BJ (cell line): ENCODE measurements around the gene RAMP1. TPM values are rescaled to one million over a fixed set of nuclear protein-coding genes. Genes with fewer than 3 reads are reported as not detected.
"Not testable (repeated sequence)": the region's sequence is repeated elsewhere in the genome, so short reads cannot be mapped to it uniquely, and the experiment has no call there.

Experiments
- CTCF ChIA-PET: fragments of 350-600 bp; formaldehyde crosslinking; extraction: SDS; loops from one replicate; lab custom pipeline; 2021; ENCODE audit warnings: antibody characterized with exemption, inconsistent platforms; lab: Yijun Ruan, JAX
- POLR2A ChIA-PET: fragments of 300-600 bp; sonication (Branson Sonifier 250); formaldehyde crosslinking; extraction: SDS; loops from one replicate; lab custom pipeline; 2021; ENCODE audit warnings: antibody characterized with exemption; lab: Charles Lee
- DNase-seq: peaks from one replicate; pipeline ENCODE4 v3.0.0-alpha.2; 2011; ENCODE audit warnings: low read depth
- H3K27me3 ChIP-seq: 2 replicates; pipeline ENCODE4 v1.6.0; 2011; ENCODE audit warnings: low read length; ENCODE audit not compliant: control insufficient read depth, insufficient read depth
- H3K36me3 ChIP-seq: 2 replicates; pipeline ENCODE4 v1.5.1; 2011; ENCODE audit warnings: low read length; ENCODE audit not compliant: control insufficient read depth, insufficient read depth
- H3K4me3 ChIP-seq: 2 replicates; pipeline ENCODE4 v1.5.1; 2011; ENCODE audit warnings: low read depth, mild to moderate bottlenecking, control low read depth, low read length
- polyA plus RNA-seq: library from polyadenylated mRNA; depleted of rRNA; stranded (reverse); fragments of >200 nt; gene quantifications from 2 replicates; pipeline ENCODE4 v1.2.3, GENCODE V29; 2011
- TF ChIP-seq, protein P1 (sequence below): IDR thresholded peaks from 2 replicates; pipeline ENCODE4 v1.5.1; 2011; ENCODE audit warnings: low read depth, mild to moderate bottlenecking, control low read depth, inconsistent platforms, low read length, moderate library complexity; ENCODE audit not compliant: insufficient read depth

Gene RAMP1
- polyA plus RNA-seq, 1 experiment: 10.8 TPM

DNA sequence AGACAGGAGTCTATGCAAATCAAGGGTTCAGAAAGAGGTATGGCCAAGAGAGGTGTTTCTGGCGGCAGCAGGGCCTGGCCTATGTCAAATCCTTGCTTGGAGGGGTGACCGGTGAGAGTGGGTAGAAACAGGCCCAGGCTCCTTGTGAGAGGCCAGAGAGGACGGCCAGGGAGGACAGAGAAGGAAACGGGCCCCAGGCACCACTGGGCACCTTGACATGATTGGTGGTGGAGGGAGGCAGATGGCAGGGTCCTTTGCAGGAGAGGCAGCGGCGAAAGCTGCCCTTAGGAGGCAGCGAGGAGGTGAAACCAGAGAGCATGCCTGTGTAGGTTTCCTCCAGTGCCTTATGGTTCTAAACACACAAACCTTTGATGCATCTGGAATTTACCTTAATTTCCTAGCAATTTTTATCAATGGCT is 6.2 kb downstream of the RAMP1 start:
- no peak for DNase-seq
- H3K36me3 ChIP-seq: no peaks in the 10 kb centered on the region
- ChIA-PET POLR2A (no interaction called here), CTCF (interaction anchor here (0.6 to 1.5 kb wide), 3 partner anchors 57 to 440 kb away, joined by 3 to 7 read pairs (median 3); no protein-coding TSS in a partner anchor)
- TF ChIP-seq, protein P1, sequence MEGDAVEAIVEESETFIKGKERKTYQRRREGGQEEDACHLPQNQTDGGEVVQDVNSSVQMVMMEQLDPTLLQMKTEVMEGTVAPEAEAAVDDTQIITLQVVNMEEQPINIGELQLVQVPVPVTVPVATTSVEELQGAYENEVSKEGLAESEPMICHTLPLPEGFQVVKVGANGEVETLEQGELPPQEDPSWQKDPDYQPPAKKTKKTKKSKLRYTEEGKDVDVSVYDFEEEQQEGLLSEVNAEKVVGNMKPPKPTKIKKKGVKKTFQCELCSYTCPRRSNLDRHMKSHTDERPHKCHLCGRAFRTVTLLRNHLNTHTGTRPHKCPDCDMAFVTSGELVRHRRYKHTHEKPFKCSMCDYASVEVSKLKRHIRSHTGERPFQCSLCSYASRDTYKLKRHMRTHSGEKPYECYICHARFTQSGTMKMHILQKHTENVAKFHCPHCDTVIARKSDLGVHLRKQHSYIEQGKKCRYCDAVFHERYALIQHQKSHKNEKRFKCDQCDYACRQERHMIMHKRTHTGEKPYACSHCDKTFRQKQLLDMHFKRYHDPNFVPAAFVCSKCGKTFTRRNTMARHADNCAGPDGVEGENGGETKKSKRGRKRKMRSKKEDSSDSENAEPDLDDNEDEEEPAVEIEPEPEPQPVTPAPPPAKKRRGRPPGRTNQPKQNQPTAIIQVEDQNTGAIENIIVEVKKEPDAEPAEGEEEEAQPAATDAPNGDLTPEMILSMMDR: 0 out of 2 replicates have a peak, but pooled peaks have one; percentile 20
- H3K4me3 ChIP-seq: no peak overlapping the region
- H3K27me3 ChIP-seq: no peaks in the 10 kb centered on the region

DNA sequence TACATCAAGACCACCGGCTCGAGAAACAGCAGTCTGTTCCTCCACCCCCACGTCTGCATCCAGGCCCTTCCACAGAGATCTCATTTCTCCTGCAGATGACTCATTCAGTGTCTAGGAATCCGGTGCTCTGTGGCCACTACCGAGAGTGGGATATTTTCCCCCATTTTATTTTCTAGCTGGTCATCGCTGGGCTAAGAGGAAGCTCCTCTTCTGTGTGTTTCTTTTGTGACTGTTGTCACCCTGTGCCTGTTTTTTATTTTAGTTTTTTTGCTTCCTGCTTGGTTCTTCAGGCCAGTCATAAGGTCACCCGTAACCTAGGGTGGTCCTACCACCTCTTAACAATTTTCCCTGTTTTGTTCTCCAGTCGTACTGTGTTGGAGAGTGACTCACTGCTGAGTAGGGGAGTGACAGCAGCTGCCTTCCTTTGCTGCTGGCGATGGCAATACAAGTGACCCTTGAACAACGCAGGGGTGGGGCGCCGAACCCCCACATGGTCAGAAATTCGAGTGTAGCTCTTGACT is 6.7 kb downstream of the RAMP1 start:
- Histone ChIP-seq H3K4me3 (no peak overlapping the region), H3K27me3 (no peaks in the 10 kb centered on the region), H3K36me3 (no peaks in the 10 kb centered on the region)
- ChIA-PET POLR2A (no interaction called here), CTCF (interaction anchor here (0.6 to 1.1 kb wide), 2 partner anchors 57 to 439 kb away, joined by 3 read pairs; no protein-coding TSS in a partner anchor)
- TF ChIP-seq, protein P1: no peak
- no peak for DNase-seq

DNA sequence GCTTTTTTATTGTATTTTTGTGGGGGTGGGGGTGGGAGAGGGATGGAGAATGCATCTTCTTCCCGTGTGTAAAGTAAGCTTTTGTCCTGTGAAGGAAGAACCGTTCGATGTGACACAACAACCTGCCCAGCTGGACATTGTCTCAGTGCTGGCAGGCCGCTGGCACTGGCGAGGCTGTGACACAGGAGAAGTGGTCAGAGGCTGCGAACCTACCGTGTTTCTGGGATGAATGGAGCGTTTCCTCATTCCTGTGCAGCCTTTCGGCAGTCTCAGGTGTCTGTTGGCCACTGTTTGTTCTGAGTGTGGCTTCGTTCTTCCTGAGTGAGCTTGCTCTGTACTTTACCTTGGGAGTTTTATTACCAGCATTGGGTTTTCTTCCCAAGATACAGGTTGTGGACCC is 8.0 kb downstream of the RAMP1 start:
- ChIA-PET POLR2A (no interaction called here), CTCF (interaction anchor here (2.1 kb wide), 1 partner anchor 15 kb away, joined by 4 read pairs; no protein-coding TSS in a partner anchor)
- H3K36me3 ChIP-seq: no peaks in the 10 kb centered on the region
- no peaks in the 10 kb centered on the region for H3K27me3 ChIP-seq
- H3K4me3 ChIP-seq: no peak overlapping the region
- TF ChIP-seq, protein P1: no peak
- no peak for DNase-seq

DNA sequence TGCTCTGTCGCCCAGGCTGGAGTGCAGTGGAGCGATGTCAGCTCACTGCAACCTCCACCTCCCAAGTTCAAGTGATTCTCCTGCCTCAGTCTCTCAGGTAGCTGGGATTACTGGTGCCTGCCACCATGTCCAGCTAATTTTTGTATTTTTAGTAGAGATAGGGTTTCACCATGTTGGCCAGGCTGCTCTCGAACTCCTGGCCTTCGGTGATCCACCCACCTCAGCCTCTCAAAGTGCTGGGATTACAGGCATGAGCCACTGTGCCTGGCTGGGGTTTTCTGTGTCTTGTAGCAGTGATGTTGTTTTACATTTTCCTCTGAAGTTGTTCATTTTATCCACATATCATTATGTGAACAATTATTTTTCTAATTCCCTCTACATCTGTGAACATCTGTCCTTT is 8.7 kb downstream of the RAMP1 start:
- DNase-seq, H3K27me3 ChIP-seq, POLR2A ChIA-PET, H3K36me3 ChIP-seq, H3K4me3 ChIP-seq: not testable (repeated sequence)
- CTCF ChIA-PET: interaction anchor here (1.0 to 2.1 kb wide), 2 partner anchors 10 to 15 kb away, joined by 3 to 4 read pairs; no protein-coding TSS in a partner anchor

DNA sequence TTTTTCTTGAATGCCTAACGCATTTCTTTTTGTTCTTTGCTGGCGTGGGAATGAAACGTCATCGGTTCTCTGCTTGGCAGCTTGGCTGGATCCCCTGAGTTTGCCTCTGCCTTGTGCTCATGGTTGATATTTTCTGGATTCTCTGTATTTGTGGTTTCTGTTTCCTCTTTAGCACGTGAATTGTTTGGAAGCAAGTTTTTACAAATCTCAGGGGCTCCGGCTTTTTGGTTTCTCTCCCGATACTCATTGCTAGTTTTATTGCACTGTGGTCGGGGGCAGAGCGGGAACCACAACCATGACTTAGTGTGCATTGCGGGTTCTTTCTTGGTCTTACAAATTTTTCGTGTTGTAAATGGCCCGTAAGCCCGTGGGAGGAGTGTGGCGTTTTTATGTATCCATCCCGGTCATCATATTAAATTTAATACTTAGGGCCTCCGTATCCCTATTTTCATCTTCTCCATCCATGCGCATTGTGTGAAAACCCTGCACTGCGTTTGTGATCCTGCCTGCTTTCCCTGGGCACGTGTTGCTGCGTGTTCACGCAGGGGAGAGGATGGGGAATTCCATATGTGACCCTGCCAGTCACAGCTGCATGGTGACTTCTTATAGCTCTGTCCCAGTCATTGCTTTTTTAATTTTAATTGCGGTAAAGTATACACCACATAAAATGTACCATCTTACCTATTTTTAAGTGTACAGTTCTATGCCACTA is 9.4 kb downstream of the RAMP1 start:
- TF ChIP-seq, protein P1: no peak
- Histone ChIP-seq H3K4me3 (no peak overlapping the region), H3K27me3 (no peaks in the 10 kb centered on the region), H3K36me3 (no peaks in the 10 kb centered on the region)
- no peak for DNase-seq
- ChIA-PET POLR2A (no interaction called here), CTCF (interaction anchor here (0.7 to 2.1 kb wide), 3 partner anchors 10 to 150 kb away, joined by 3 to 4 read pairs (median 3); no protein-coding TSS in a partner anchor)
